HG02970 (cell line): Measurements from ENCODE around the gene MCMBP.

Experiments used
- ATAC-seq: cut with Tn5 transposase; IDR thresholded peaks from one replicate; pipeline ENCODE4 v1.9.1; 2021; ENCODE audit warnings: mild to moderate bottlenecking, moderate library complexity, moderate number of reproducible peaks; ENCODE audit not compliant: unreplicated experiment, low FRiP score

The MCMBP gene

DNA sequence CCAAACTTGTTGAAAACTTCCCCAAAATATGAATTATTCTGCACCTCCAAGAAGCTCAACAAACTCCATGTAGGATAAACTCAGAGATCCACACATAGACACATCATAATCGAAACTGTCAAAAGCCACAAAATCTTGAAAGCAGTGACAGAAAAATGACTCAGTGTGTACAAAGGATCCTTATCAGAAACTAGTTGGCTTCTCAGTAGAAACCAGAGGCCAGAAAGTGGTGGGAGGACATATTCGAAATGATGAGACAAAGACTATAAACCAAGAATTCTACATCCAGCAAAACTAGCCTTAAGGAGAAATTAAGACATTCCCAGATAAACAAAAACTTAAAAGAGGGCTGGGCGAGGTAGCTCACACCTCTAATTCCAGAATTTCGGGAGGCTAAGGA, 38.5 kb downstream of the MCMBP start:
- ATAC-seq = no peak

DNA sequence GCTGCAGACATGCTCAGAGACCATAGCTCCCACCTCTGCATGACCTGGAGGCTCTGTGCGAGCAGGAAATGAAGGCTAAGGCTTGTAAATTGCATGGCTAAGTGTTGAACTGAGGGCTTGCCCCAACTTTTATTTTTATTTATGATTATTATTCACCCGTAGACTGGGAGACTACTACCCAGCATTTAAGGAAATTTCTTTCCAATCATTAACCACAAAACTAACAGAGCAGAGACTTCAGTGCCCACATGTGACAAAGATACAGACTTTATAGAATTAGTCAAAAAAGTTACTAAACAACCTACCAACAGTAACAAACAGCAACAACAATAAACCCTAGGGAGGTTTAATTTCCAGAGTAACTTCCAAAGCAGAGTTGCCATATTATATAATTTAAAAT, 39.7 kb downstream of the MCMBP start:
- no peak for ATAC-seq

DNA sequence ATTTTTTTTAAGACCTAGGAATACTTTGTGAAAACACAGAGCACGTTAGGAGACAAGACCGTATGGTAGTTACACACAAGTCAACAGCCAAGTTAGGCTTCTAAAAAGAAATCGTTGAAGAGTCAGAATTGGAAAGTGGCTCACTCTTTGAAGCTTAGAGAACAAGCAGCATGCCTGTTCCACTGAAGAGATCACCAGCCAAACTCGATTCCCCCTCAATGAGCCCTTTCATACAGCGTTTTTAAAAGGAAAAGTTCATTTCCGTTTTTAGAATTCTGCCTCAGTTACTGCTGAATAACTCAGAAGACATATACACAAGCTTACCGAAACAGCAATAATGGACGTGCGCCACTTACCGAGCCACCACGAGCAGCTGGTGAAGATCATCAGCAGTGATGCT, 41.0 kb downstream of the MCMBP start:
- no peak for ATAC-seq

DNA sequence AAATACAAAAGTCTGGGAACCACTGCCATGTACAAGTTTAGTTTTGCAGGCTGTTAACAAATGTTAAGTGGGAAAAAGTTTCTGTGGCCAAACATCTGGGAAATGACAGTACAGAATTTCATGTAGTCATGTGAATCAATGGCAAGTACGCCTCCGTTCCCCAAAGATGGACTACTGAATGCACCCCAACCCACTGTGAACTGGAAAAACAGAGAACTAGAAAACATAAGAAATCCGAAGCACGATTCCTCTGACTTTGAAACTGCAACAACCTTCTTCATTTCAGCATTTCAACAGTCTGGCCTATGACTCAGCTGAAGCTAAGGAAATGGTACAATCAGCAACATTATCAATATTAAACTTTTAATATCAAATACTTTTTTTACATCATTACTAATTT, 41.8 kb downstream of the MCMBP start:
- no peak for ATAC-seq

DNA sequence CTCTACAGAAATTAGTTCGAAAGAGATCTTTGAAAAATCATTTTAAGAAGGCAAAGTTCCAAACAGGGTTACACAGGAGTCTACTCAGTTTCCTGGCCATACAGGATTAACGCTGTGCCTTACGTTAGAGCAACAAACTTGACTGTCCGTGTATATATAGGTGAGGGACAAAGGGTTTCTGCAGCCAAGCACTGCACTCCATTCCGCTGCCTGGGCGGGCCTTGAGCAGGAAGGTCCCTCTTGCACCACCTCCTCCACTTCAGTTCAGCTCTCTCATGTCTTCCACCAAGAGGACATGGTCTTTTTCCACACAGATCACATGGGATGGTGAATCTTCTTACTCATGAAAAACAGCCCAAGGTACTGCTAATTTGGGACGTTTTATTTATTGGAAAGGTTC, 43.2 kb downstream of the MCMBP start:
- ATAC-seq = no peak

DNA sequence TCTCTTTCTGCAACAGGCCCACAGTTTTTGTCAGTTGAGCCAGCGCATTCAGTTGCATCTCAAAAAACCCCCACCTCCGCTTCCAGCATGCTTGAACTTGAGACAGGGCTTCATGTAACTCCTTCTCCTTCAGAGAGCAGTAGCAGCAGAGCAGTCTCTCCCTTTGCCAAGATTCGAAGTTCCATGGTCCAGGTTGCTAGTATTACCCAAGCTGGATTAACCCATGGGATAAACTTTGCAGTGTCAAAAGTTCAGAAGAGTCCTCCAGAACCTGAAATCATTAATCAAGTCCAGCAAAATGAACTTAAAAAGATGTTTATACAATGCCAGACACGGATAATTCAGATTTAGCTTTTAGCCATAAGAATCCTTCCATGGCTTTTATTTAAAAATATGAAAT, 45.2 kb downstream of the MCMBP start:
- no peak for ATAC-seq

DNA sequence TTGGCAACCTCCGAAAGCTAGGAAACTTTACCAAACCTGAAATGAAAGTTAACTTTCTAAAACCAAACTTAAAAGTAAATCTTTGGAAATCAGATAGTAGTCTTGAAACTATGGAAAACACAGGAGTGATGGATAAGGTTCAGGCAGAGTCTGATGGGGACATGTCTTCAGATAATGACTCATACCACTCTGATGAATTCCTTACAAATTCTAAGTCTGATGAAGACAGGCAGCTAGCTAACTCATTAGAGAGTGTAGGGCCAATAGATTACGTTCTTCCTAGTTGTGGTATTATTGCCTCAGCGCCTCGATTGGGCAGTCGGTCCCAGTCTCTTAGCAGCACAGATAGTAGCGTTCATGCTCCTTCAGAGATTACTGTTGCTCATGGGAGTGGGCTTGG, 45.9 kb downstream of the MCMBP start:
- no peak for ATAC-seq

DNA sequence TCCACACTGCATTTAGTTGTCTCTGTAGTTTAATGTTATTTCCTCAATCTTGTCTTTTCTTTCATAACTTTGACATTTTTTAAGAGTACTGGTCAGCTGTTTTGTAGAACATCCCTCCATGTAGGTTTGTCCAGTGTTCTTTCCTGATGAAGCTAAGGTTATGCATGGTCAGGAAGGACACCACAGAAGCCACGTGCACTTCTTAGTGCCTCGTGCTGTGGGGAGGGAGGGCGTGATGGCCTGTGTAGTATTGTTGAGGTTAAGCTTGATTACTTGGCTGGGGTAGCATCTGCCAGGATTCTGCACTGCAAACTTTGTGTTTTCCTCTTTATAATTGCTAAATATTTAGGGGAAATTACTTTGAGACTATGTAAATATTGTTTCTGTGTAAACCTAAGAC, 48.3 kb downstream of the MCMBP start:
- no peak for ATAC-seq

DNA sequence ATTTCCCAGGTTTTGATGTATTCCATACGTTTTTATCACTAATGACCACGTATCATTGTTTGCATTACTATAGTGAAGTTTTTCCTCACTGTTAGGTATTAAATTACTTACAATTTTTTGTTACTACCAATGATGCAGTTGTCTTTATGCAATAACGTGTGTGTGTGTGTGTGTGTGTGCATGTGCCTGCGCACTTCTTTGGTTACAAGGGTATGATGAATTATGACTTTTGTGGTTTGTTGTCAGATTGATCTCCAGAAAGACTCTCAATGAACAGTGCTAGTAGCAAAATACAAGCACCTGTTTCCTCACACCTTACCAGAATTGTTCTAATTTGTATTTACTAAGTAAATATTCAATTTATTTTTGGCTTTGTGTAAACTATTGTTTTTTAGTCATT, 51.5 kb downstream of the MCMBP start:
- ATAC-seq = no peak

DNA sequence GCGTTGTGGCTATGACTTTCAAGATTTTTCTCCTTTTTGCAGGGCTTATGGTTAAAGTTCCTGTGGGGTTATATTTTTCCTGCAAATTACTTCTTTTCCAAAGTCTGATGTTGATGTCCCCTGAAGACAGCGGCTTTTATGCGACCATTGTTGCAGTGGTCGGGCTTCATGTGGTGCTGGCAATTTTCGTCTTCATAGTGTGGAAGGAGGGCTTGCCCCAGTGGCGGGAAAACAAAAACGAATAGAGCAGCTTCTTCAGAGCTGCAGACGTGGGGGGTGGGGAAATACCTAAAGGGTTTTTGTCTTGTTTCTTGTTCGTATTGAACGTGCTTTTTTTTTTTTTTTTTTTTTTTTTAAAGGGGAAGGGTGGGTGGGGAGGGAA, 53.8 kb downstream of the MCMBP start:
- no peak for ATAC-seq

DNA sequence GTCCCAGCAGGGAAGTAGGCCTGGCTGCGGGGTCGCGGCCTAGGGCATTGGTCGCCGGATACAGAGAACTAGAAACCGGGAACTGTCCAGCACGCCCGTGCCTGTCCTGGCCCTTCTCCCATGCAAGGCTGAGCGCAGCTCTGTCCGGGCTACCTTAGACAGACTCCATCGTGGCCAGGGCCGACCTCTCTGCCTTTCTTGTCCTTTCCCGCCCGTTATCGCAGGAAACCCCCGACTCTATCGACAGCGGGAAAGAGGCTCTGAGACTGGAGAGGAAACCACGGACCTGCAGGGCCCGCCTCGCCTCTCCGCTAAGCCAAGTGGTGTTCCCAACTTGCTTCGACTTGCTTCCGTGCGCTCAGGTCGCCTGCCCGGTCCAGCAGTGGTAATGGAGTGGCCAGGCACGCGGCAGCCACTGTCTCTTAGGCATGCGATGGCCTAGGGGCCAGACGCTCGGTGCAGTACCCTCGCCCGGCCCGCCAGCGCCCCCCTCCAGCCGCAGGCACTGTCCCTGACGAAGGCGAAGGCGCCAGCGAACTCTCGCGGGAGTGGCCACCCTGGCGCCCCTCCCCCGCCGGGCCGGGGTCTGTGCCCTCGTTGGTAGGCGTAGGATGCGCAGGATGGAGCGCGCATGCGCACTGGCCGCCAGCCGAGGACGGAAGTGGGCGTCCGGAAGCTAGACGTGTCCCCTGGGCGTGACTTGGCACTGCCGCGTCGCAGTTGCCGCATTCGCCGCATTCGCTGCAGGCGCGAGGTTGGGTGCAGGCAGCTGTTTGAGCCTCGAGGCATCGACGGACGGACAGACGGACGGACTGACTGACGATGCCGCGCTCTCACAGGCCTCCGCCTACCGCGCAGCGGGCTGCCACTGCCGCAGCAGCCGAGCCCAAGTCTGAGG, 54.4 kb downstream of the MCMBP start:
- no peak for ATAC-seq

DNA sequence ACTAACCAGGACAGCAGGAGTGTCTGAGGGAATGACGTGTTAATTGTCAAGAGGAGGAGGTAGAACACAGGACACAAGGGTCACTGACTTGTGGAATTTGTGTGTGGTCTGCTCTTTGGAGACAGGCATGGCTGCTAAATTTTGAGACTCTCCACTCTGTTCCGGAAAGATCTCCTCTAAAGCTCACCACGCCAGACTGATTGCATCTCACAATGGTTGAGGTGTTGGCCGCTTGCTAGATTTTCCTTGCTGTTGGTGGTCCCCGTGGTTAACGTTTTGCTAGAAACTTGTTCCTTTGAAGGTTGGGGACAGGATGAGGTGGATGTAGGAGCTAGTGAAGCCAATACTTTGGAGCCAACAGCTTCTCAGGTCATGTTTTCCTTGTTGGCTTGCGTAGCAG, 57.0 kb downstream of the MCMBP start:
- ATAC-seq = no peak

DNA sequence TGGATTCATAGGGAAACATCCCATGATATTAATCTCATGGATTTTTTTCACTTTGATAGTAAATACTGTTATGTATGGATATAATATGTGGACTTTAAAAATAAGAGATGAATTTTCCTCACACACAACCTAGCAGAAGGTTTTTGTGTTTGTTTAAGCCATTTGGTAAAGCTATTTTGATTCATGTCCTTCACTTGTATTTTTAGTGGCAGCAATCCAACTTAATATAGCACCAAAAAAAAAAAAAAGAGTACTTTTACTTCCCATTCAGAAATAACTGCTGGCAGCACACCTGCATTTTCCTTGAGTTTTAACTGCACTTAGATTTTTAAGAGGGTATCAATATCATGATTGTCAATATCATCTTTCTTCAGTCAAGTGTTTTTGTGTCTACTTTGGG, 60.0 kb downstream of the MCMBP start:
- no peak for ATAC-seq

DNA sequence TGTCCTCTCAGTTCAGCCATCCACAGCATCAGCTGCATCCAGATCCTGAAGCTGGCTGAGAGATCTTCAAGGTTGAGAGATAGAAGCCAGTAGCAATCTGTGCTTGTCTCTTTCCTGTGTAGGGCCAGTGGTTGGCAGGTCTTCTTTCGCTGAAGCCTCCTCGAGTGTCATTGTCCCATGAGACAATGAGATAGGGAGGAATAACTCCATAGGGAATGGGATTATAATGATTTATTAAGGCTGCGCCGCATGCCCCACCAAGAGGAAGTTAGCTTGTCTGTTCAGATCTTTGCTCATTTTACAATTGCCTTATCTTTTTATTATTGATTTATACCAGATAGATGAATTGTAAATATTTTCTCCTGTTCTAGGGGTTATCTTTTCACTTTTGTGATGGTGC, 61.5 kb downstream of the MCMBP start:
- ATAC-seq = no peak

DNA sequence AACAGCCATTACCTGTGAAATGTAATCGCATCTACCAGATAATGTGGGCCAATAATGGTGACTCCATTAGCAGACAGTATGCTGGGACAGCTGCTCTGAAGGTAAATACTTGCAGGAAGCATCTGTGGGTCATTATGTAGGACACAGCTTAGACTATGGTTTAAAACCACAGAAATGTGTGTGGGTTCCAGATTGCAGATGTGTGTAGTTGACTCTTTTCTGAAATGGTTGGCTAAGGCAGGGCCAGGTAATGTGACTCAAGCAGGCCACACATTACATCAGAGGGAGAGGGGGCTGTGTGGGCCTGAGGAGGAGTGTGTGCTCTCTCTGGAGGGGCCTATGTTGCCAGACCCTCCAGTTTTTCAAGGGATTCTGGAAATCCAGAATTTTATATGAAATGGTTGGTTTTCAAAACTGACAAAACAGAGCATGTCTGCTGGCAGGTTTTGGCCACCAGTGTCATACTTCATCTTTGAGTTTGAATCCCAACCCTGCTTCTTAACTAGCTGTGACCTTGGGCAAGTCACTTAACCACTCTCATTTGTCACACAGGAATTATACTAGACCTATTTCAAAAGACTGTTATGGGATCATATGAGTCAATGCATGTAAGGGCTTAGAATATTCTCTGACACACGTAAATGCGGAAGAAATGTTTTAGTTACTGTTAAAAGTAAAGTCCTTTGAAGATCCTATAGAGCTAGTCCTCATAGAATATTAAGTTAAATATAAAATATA, 64.5 kb downstream of the MCMBP start:
- ATAC-seq = no peak

DNA sequence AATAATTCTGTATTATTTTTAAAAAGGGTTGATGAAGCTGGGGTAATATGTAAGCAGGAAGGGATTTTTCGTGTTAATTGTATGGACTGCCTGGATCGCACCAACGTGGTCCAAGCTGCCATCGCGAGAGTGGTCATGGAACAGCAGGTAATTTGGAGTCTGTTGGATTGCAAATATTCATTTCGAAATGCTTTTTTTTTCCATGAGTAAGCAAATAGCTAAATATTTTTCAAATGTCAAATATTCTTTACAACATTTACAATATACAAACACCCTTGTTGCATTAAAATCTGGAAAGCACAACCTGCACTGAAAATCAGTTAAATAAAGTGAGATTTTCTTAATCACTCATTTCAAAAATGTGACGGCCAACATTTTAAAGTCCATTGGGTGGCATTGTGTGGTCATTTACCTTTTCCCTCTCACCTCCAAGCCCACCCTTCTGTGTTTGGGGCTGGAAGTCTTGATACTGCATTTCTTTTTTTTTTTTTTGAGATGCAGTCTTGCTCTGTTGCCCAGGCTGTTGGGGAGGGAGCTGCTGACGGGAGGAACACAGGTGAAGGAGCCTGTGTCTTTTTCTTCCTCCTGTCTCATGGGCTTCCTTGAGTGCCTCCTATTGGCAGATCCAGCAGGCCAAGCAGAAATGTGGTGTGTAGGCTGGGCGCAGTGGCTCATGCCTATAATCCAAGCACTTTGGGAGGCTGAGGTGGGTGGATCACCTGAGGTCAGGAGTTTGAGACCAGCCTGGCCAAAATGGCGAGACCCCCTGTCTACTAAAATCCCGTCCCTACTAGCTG, 66.1 kb downstream of the MCMBP start:
- no peak for ATAC-seq

DNA sequence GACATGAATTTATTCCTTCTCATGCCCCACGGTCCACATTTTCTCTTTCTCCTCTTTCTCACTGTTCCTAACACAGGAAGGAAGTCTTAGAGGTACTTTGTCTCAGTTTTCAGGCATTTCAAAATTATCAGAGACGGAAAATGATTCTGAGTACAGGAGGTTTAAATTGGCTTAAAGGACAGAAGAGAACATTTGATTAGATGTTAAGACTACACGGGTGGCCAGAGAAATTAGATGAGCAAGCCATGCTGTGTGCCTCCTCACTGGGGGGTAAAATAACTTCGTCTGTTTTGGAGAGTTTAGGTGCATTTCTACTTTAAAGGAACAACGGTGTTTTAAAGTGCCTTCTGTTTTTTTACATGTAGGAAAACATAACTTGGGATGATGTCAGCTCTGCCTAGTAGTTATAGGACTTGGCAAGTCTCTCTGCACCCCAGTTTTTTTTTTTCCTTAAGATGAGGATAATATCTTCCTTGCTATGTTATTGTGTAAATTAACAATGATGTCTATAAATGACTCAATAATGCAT, 66.9 kb downstream of the MCMBP start:
- no peak for ATAC-seq

DNA sequence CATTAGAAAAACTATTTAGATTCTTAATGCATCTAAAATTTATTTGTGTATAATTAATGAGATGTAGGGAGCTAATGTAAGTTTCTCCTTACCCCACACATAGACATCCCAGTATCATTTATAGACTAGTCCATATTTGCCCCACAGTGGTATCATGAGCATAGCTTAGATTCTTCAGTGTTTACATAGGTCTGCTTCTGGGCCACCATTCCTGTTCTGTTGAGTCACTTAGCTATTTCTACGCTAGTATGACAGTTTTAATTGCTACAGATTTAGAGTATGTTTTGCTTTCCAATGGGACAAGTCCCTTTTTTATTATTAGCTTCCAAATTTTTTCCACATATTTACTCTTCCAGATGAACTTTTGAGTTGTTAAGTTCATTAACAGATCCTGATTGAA, 69.4 kb downstream of the MCMBP start:
- no peak for ATAC-seq

DNA sequence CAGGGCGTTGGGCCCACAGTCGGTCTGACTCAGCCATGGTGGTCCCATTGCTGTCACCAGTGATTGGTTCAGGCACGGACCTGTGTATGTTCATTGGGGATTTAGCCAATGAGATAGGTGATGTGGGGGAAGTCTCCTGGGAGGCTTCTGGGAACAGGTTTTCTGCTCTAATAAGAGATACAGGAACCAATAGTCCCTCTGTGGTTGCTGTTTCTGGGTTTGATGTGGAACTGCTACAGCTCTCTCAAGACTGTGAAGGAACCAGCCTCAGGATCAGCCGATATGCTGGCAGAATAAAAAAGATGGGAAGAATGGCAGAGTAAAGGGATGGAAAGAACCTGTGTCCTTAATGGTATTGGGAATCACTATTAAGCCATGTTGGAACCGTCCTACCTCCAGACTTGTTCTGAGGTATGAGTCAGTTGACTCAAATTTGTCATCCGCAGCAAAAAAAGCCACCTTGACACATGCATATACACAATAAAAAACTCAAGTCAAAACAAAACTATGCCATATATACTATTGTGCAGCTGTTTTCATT, 70.6 kb downstream of the MCMBP start:
- ATAC-seq = no peak

DNA sequence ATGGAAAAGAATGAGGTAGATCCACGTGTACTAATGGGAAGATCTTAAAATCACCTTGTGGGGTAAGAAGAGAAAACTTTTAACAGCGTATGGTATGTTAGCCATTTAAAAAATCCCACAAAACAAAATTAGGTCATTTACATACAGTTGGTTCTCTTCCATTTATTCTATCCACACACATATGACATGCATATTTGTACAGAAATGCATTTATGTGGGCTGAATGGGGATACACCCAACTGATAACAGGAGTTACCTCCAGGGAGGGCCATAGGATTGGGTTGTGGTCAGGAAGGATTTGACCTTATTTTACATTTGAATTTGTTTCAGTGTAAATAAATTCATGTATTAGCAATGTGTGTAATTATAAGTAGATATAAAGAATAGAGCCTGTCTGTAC, 71.5 kb downstream of the MCMBP start:
- no peak for ATAC-seq

DNA sequence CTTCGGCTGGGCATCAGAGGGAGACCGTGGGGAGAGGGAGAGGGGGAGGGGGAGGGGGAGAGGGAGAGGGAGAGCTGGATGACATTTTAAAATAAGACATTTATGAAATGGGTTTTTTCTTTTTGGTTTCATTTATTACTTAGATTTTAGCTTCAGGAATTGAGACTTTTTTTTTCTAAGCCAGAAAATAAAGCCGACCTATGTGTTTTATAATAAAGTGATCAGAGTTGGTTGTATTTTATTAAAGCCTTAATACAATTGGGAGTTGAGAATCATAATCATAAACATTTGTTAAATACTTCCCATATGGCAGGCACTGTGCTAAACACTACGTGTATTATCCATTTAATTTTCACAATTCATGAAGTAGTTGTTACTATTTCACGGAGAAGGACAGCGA, 76.6 kb downstream of the MCMBP start:
- no peak for ATAC-seq
